PC-9 (cell line): ENCODE data around the gene UBQLNL.

ENCODE experiments used
- CTCF ChIP-seq: fragments of 200-600 bp; sonication (generic); conservative IDR thresholded peaks from 2 replicates; pipeline ENCODE4 v1.6.1; 2017; ENCODE audit warnings: mixed run types, antibody characterized with exemption, mild to moderate bottlenecking, moderate library complexity
- EZH2 ChIP-seq: fragments of 200-600 bp; sonication (generic); IDR thresholded peaks from 2 replicates; pipeline ENCODE4 v1.8.0; 2017; ENCODE audit warnings: antibody characterized with exemption, low read depth

DNA sequence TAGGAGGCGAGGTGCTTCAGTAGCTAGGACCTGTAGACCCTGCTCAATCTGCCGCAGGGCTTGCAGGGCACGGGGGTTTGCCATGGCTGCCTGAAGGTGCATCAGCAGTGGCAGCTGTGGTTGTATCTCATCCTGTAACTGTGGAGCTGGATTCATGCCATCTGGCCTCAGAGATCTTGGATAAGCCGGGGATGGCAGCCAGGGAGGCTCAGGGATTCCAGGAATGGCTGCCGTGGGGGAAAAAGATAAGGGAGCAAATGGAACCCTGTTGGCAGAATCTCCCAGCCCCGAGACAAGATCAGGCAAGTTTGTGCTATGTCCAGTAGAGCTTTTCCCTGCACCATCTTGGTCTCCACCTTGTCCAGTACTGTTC is 8.6 kb downstream of the UBQLNL start:
- TF ChIP-seq CTCF (no peak), EZH2 (no peak)
